Testis (tissue), 3 donors: Measurements from ENCODE around the gene GNPTAB. TPM values are rescaled to one million over a fixed set of nuclear protein-coding genes. Genes with fewer than 3 reads are reported as not detected.

Experiments used
- DNase-seq: peaks from one replicate; pipeline ENCODE4 v3.0.0-alpha.2; 2019
- H3K27ac ChIP-seq, 2 donors: fragments of 200-600 bp; sonication (generic); one replicate each; pipeline ENCODE4 v1.5.1; 2019
- H3K27me3 ChIP-seq: fragments of 200-600 bp; sonication (generic); one replicate; pipeline ENCODE4 v1.5.1; 2019
- H3K36me3 ChIP-seq: fragments of 200-600 bp; sonication (generic); one replicate; pipeline ENCODE4 v1.5.1; 2017; ENCODE audit warnings: low read depth; ENCODE audit errors: missing control alignments
- H3K4me1 ChIP-seq: fragments of 200-600 bp; sonication (generic); one replicate; pipeline ENCODE4 v1.5.1; 2019
- H3K4me3 ChIP-seq, 2 donors: fragments of 200-600 bp; sonication (generic); one replicate each; pipeline ENCODE4 v1.5.1; 2017 to 2019
- H3K9me3 ChIP-seq: fragments of 200-600 bp; sonication (generic); one replicate; pipeline ENCODE4 v1.5.1; 2017
- POLR2A ChIP-seq: fragments of 450-650 bp; IDR thresholded peaks from one replicate; pipeline ENCODE4 v1.6.1; 2017; ENCODE audit warnings: antibody characterized with exemption, mild to moderate bottlenecking, moderate library complexity
- WGBS, 2 donors: methylation state at CpG; one replicate each; pipeline ENCODE4 v1.1.5; 2018; 5-methylcytosine and 5-hydroxymethylcytosine counted together
- intact Hi-C: fragments of 100-400 bp; cut with DNase I; formaldehyde crosslinking; loops from one replicate; pipeline ENCODE4 v1.15.1; 2023; ENCODE audit warnings: low total_unique reads
- polyA plus RNA-seq: library from polyadenylated mRNA; stranded (reverse); fragments of 350-450 nt; fragmentation: Illumina TruSeq; extraction: RNeasy Lipid Tissue Mini Kit (QIAGEN cat#74804); gene quantifications from one replicate; pipeline ENCODE4 v1.2.3, GENCODE V29; 2014; ENCODE audit warnings: low read depth, low replicate concordance; ENCODE audit not compliant: insufficient read depth
- total RNA-seq, 2 donors: library from RNA; depleted of rRNA; stranded (reverse); fragments of >200 nt; gene quantifications; one replicate each; pipeline ENCODE4 v1.2.3, GENCODE V29; 2016
- TF ChIP-seq, protein P1 (sequence below), 3 experiments: fragments of 450-650 bp in 2 of 3; fragments of 200-600 bp in 1 of 3; sonication (generic) in 1 of 3; IDR thresholded peaks; one replicate each; pipeline ENCODE4 v1.5.1; 2016 to 2019; ENCODE audit warnings: antibody characterized with exemption in 3 of 3, mild to moderate bottlenecking in 2 of 3, moderate library complexity in 1 of 3

The GNPTAB gene
- total and polyA plus RNA-seq, 3 donors from 2014 or later: 19.1 to 41.3 (median 39.6) TPM

- Histone ChIP-seq H3K36me3 (no peaks in the 10 kb centered on the region), H3K4me1 (no peaks in the 10 kb centered on the region), H3K27me3 (no peaks in the 10 kb centered on the region), H3K4me3 (no peak overlapping the region), H3K9me3 (no peaks in the 10 kb centered on the region), H3K27ac (no peak overlapping the region)
- TF ChIP-seq POLR2A: no peak
- TF ChIP-seq, protein P1, sequence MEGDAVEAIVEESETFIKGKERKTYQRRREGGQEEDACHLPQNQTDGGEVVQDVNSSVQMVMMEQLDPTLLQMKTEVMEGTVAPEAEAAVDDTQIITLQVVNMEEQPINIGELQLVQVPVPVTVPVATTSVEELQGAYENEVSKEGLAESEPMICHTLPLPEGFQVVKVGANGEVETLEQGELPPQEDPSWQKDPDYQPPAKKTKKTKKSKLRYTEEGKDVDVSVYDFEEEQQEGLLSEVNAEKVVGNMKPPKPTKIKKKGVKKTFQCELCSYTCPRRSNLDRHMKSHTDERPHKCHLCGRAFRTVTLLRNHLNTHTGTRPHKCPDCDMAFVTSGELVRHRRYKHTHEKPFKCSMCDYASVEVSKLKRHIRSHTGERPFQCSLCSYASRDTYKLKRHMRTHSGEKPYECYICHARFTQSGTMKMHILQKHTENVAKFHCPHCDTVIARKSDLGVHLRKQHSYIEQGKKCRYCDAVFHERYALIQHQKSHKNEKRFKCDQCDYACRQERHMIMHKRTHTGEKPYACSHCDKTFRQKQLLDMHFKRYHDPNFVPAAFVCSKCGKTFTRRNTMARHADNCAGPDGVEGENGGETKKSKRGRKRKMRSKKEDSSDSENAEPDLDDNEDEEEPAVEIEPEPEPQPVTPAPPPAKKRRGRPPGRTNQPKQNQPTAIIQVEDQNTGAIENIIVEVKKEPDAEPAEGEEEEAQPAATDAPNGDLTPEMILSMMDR (IDR thresholded peaks at IDR 0.05): no peak
- intact Hi-C loops: no loop called here
- WGBS, 2 donors: 91 to 96% methylated on average over 1 of the region's 1 CpG
- DNase-seq: no peak
These were observed 84.1 kb downstream of the GNPTAB start for GRCh38 chr12:101746661-101747060.

DNA sequence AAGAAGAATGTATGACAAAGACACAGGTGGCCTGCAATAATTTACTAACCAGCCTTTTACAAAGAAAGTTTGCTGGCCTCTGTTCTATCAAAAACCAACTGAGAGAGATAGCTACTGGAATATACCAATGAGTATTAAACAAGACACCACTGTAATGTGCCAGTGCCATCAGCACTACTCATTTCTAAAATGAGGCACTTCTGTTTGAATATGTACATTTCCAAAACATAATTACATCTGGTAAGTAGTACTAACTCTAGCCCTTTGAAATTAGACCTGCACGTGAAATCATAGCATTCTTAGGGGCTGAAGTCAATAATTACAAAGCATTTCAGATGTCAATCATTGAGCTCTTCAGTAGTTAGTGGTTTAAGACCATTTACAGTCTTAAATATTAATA, 84.6 kb downstream of the GNPTAB start:
- H3K4me3 ChIP-seq: no peak overlapping the region
- WGBS, 2 donors: 95% methylated on average over 1 of the region's 1 CpG
- DNase-seq: no peak

GRCh38 chr12:101745481-101745880, 85.3 kb downstream of the GNPTAB start:
- intact Hi-C loops: no loop called here
- Histone ChIP-seq H3K36me3 (no peaks in the 10 kb centered on the region), H3K9me3 (no peaks in the 10 kb centered on the region), H3K4me3 (no peak overlapping the region), H3K27me3 (no peaks in the 10 kb centered on the region), H3K27ac (no peak overlapping the region), H3K4me1 (no peaks in the 10 kb centered on the region)
- TF ChIP-seq, protein P1 (IDR thresholded peaks at IDR 0.05): no peak
- no peak for TF ChIP-seq POLR2A
- 81 to 91% methylated on average over 3 of the region's 3 CpGs for WGBS, 2 donors
- DNase-seq: no peak

More for the DNA sequence above, 84.6 kb downstream of the GNPTAB start:
- no peaks in the 10 kb centered on the region for H3K4me1 ChIP-seq
- TF ChIP-seq, protein P1 (IDR thresholded peaks at IDR 0.05): no peak
- TF ChIP-seq POLR2A: no peak
- H3K9me3 ChIP-seq: no peaks in the 10 kb centered on the region
- H3K27ac ChIP-seq: no peak overlapping the region
- intact Hi-C loops: no loop called here
- no peaks in the 10 kb centered on the region for H3K27me3 ChIP-seq
- H3K36me3 ChIP-seq: no peaks in the 10 kb centered on the region

- no peak for TF ChIP-seq POLR2A
- TF ChIP-seq, protein P1 (IDR thresholded peaks at IDR 0.05): no peak
- whole genome bisulfite sequencing, 2 donors: 76 to 84% methylated on average over 10 of the region's 10 CpGs
- H3K4me3 ChIP-seq: no peak overlapping the region
- H3K4me1 ChIP-seq: no peaks in the 10 kb centered on the region
- no peaks in the 10 kb centered on the region for H3K9me3 ChIP-seq
- H3K27ac ChIP-seq: no peak overlapping the region
- no peak for DNase-seq
- intact Hi-C loops: no loop called here
- no peaks in the 10 kb centered on the region for H3K27me3 ChIP-seq
- H3K36me3 ChIP-seq: no peaks in the 10 kb centered on the region
These were observed 86.9 kb downstream of the GNPTAB start for GRCh38 chr12:101743724-101744472.

DNA sequence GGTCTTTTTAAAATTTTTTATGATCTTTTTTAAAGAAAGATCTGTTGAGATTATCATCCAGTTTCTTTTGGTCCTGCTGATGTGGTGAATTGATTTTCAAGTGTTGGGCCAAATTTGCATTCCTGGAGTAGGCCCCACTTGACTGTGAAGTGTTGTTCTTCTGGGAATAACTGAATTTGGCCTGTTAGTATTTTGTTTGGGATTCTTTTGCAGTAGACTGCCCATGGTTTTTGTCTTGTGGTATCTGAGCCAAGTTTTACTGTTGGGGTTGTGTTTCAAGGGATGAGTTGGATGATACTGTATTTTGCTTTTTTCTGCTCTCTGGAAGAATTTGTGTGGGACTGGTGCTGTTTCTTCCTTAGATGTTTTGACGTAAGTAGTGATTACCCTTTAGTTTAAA, 87.5 kb downstream of the GNPTAB start:
- Histone ChIP-seq H3K4me3 (no peak overlapping the region), H3K27ac (no peak overlapping the region), H3K9me3 (no peaks in the 10 kb centered on the region), H3K4me1 (no peaks in the 10 kb centered on the region), H3K36me3 (no peaks in the 10 kb centered on the region), H3K27me3 (no peaks in the 10 kb centered on the region)
- intact Hi-C loops: no loop called here
- 51 to 75% methylated on average over 1 of the region's 1 CpG for WGBS, 2 donors
- DNase-seq: no peak
- TF ChIP-seq, protein P1 (IDR thresholded peaks at IDR 0.05): no peak
- TF ChIP-seq POLR2A: no peak
